HepG2 (cell line): Measurements from ENCODE around the gene FAM83G. TPM values are rescaled to one million over a fixed set of nuclear protein-coding genes. Genes with fewer than 3 reads are reported as not detected.

Source experiments
- ATAC-seq: fragments of 200-7000 bp; cut with Tn5 transposase; 3 replicates; pipeline ENCODE4 v1.9.1; 2020; ENCODE audit warnings: mild to moderate bottlenecking, moderate library complexity
- BruUV-seq: library from RNA; stranded (reverse); fragments of 400-500 nt; replicated peaks from 2 replicates; lab custom pipeline; 2021; lab: Mats Ljungman, UMichigan
- CTCF ChIA-PET: fragments of 300-600 bp; formaldehyde crosslinking; extraction: SDS; loops from one replicate; lab custom pipeline; 2021; ENCODE audit warnings: low total read pairs, inconsistent platforms, low intra/inter-chr PET ratio; lab: Yijun Ruan, JAX
- POLR2A ChIA-PET: fragments of 350-600 bp; sonication (Branson Sonifier 250); formaldehyde crosslinking; loops from one replicate; lab custom pipeline; 2020; ENCODE audit warnings: antibody characterized with exemption, inconsistent platforms; lab: Yijun Ruan, JAX
- DNase-seq: peaks from one replicate; pipeline ENCODE4 v3.0.0-alpha.2; 2015; ENCODE audit warnings: low spot score
- FAIRE-seq: peaks from 3 replicates; lab custom pipeline; 2011; peaks lifted over from hg19 to GRCh38; lab: Jason Lieb, UNC
- H2AFZ ChIP-seq: one replicate; pipeline ENCODE4 v1.6.1; 2011; ENCODE audit warnings: low read length, inconsistent platforms
- H3K27ac ChIP-seq: fragments of 300-600 bp; 3 replicates; pipeline ENCODE4 v1.8.0; 2011; ENCODE audit warnings: mixed run types, mild to moderate bottlenecking, mixed read lengths, low read length, inconsistent platforms; ENCODE audit not compliant: insufficient read depth; ENCODE audit errors: extremely low read length
- H3K27me3 ChIP-seq, 2 experiments: fragments of 200-600 bp in 1 of 2; 2 replicates in 1 of 2; 3 replicates in 1 of 2; pipeline versions ENCODE4 v1.6.0 to v1.8.0; 2011; ENCODE audit warnings: low read length in 2 of 2, mild to moderate bottlenecking in 2 of 2, moderate library complexity in 2 of 2, inconsistent platforms in 1 of 2; ENCODE audit not compliant: insufficient read depth in 2 of 2, control insufficient read depth in 1 of 2
- H3K36me3 ChIP-seq, 2 experiments: fragments of 200-600 bp in 1 of 2; replicated peaks in 1 of 2; 2 replicates in 1 of 2; 3 replicates in 1 of 2; pipeline versions ENCODE4 v1.5.1 to v1.8.0; 2011; ENCODE audit warnings: low read length in 2 of 2, inconsistent platforms in 1 of 2; ENCODE audit not compliant: insufficient read depth in 2 of 2, control insufficient read depth in 1 of 2
- H3K4me1 ChIP-seq: 2 replicates; pipeline ENCODE4 v1.5.1; 2012; ENCODE audit warnings: low read length, inconsistent platforms; ENCODE audit not compliant: insufficient read depth
- H3K4me2 ChIP-seq: 2 replicates; pipeline ENCODE4 v1.6.0; 2011; ENCODE audit warnings: low read depth, low read length, inconsistent platforms
- H3K4me3 ChIP-seq, 3 experiments: fragments of 200-600 bp in 1 of 3; sonication (generic), shearing (Covaris generic) in 1 of 3; replicated peaks in 1 of 3; 2 replicates each; pipeline ENCODE4 v1.5.1; 2011 to 2016; ENCODE audit warnings: low read length in 3 of 3, inconsistent platforms in 2 of 3, low read depth in 2 of 3, mild to moderate bottlenecking in 2 of 3, control low read depth in 1 of 3, mixed read lengths in 1 of 3; ENCODE audit not compliant: insufficient read depth in 1 of 3
- H3K79me2 ChIP-seq: one replicate; pipeline ENCODE4 v1.6.1; 2011; ENCODE audit warnings: low read length, inconsistent platforms; ENCODE audit not compliant: insufficient read depth
- H3K9ac ChIP-seq: 2 replicates; pipeline ENCODE4 v1.6.0; 2011; ENCODE audit warnings: mild to moderate bottlenecking, low read depth, low read length, inconsistent platforms; ENCODE audit not compliant: insufficient read depth
- H3K9me3 ChIP-seq: 2 replicates; pipeline ENCODE4 v1.5.1; 2012; ENCODE audit warnings: mild to moderate bottlenecking, low read length
- H4K20me1 ChIP-seq: 2 replicates; pipeline ENCODE4 v1.6.0; 2011; ENCODE audit warnings: inconsistent platforms, mild to moderate bottlenecking, low read length, moderate library complexity; ENCODE audit not compliant: insufficient read depth
- ATF6 ChIP-seq: sonication (generic); formaldehyde crosslinking; conservative IDR thresholded peaks from 2 replicates; pipeline ENCODE4 v1.4.0; 2020; ENCODE audit warnings: missing genetic modification reagents
- BCLAF1 ChIP-seq: fragments of 450-650 bp; IDR thresholded peaks from 2 replicates; pipeline ENCODE4 v1.6.1; 2017; ENCODE audit warnings: mild to moderate bottlenecking
- FOXA3 ChIP-seq: IDR thresholded peaks from 2 replicates; pipeline ENCODE4 v1.6.1; 2016; ENCODE audit warnings: missing genetic modification reagents, missing compliant biosample characterization
- FOXK2 ChIP-seq: fragments of 450-650 bp; IDR thresholded peaks from 2 replicates; pipeline ENCODE4 v1.6.1; 2016
- MLLT10 ChIP-seq: sonication (generic); formaldehyde crosslinking; IDR thresholded peaks from 2 replicates; pipeline ENCODE4 v1.4.0; 2020; ENCODE audit warnings: missing genetic modification reagents
- POLR2AphosphoS5 ChIP-seq: IDR thresholded peaks from 2 replicates; pipeline ENCODE4 v1.6.1; 2012; ENCODE audit warnings: low read depth, low read length
- ZMYM4 ChIP-seq: sonication (generic); formaldehyde crosslinking; IDR thresholded peaks from 2 replicates; pipeline ENCODE4 v1.8.1; 2023; ENCODE audit warnings: mild to moderate bottlenecking, missing genetic modification reagents
- ZNF160 ChIP-seq: sonication (generic); formaldehyde crosslinking; IDR thresholded peaks from 2 replicates; pipeline ENCODE4 v1.8.0; 2022; ENCODE audit warnings: mild to moderate bottlenecking, inconsistent platforms, missing genetic modification reagents
- ZNF282 ChIP-seq: fragments of 450-650 bp; IDR thresholded peaks from 2 replicates; pipeline ENCODE4 v1.6.1; 2018; ENCODE audit not compliant: partially characterized antibody
- ZNF414 ChIP-seq: sonication (generic); formaldehyde crosslinking; IDR thresholded peaks from 2 replicates; pipeline ENCODE4 v1.5.0; 2020; ENCODE audit warnings: missing genetic modification reagents
- WGBS: methylation state at CpG from one replicate; pipeline ENCODE4 v1.1.6; 2017; ENCODE audit warnings: low lambda C conversion rate; 5-methylcytosine and 5-hydroxymethylcytosine counted together
- in situ Hi-C: cut with HindIII; loops from 2 replicates; pipeline ENCODE4 v1.10.0; 2017; ENCODE audit warnings: low pct_unique_long_range_greater_than_20kb; ENCODE audit not compliant: extremely low pct_ligation_motif_present
- intact Hi-C: fragments of 100-400 bp; cut with micrococcal nuclease; formaldehyde crosslinking; loops from one replicate; pipeline ENCODE4 v1.10.0; 2022; ENCODE audit not compliant: unreplicated experiment
- polyA plus RNA-seq, 8 experiments: library from polyadenylated mRNA; depleted of rRNA in 3 of 8; stranded (reverse) in 7 of 8; unstranded in 1 of 8; fragments of >200 nt; fragmentation: Illumina TruSeq in 4 of 8; extraction: Trizol in 4 of 8; gene quantifications; 2 replicates each; pipeline versions ENCODE4 v1.2.1 to v1.2.3, GENCODE V29; 2011 to 2016; ENCODE audit warnings: low read depth in 4 of 8, missing spikeins in 1 of 8, mixed read lengths in 1 of 8; ENCODE audit not compliant: insufficient read depth in 1 of 8
- total RNA-seq, 5 experiments: library from RNA; depleted of rRNA; stranded (reverse); fragments of >200 nt; fragmentation: Illumina TruSeq; extraction: Trizol; gene quantifications; 2 replicates each; pipeline ENCODE4 v1.2.3, GENCODE V29; 2016; ENCODE audit warnings: low read depth in 1 of 5
- TF ChIP-seq, protein P1 (sequence below): sonication (generic); formaldehyde crosslinking; IDR thresholded peaks from 2 replicates; pipeline ENCODE4 v1.9.0; 2022; ENCODE audit warnings: missing genetic modification reagents, mild to moderate bottlenecking, borderline replicate concordance
- TF ChIP-seq, protein P2 (sequence below): IDR thresholded peaks from 2 replicates; pipeline ENCODE4 v1.6.1; 2012; ENCODE audit warnings: low read length, improper control_type of control experiment

The FAM83G gene
- total and polyA plus RNA-seq, 2 of the 13 experiments (the other 11 are each of a cell fraction or from before 2014, with no cell fraction given) = 13.7 to 18.6 TPM

- Histone ChIP-seq H3K4me2 (peak within 1 kb of the TSS; percentile 79), H3K79me2 (no peaks in the 10 kb centered on the region), H3K27ac (no peak within 1 kb of the TSS), H4K20me1 (no peaks in the 10 kb centered on the region), H3K9me3 (no peaks in the 10 kb centered on the region), H3K27me3 (peaks cover 1 to 21% of the 10 kb centered on the region in 2 experiments; a peak in 2 of 5 replicates), H3K9ac (no peak within 1 kb of the TSS), H3K4me1 (peaks cover 46% of the 10 kb centered on the region), H3K36me3 (no peaks in the 10 kb centered on the region), H2AFZ (no peak within 1 kb of the TSS), H3K4me3 (peak within 1 kb of the TSS; percentile 10 to 58 (median 27); a peak in 3 of 6 replicates)
- peak; percentile 51 for DNase-seq
- BruUV-seq = no TSS peak
- in situ Hi-C loops = no loop called here
- peak; percentile 82 for FAIRE-seq
- peak; percentile 95 for ATAC-seq
- ChIA-PET CTCF (interaction anchor here (0.6 to 1.3 kb wide), 2 partner anchors 9 to 136 kb away, joined by 3 to 5 read pairs; no protein-coding TSS in a partner anchor), POLR2A (no interaction called here)
- 20% methylated on average over 6 of the region's 17 CpGs for WGBS
- intact Hi-C loops = loop anchor here (10.0 kb wide), 1 partner anchor 137 kb away; no protein-coding TSS in a partner anchor
- no peak for TF ChIP-seq ZMYM4 (CRISPR knock-in tag)
- TF ChIP-seq POLR2AphosphoS5 = no peak
- TF ChIP-seq BCLAF1 = no peak
- TF ChIP-seq ZNF414 = no peak
- TF ChIP-seq ZNF160 (CRISPR knock-in tag) = no peak
- no peak for TF ChIP-seq FOXA3 (CRISPR knock-in tag)
- TF ChIP-seq, protein P1, sequence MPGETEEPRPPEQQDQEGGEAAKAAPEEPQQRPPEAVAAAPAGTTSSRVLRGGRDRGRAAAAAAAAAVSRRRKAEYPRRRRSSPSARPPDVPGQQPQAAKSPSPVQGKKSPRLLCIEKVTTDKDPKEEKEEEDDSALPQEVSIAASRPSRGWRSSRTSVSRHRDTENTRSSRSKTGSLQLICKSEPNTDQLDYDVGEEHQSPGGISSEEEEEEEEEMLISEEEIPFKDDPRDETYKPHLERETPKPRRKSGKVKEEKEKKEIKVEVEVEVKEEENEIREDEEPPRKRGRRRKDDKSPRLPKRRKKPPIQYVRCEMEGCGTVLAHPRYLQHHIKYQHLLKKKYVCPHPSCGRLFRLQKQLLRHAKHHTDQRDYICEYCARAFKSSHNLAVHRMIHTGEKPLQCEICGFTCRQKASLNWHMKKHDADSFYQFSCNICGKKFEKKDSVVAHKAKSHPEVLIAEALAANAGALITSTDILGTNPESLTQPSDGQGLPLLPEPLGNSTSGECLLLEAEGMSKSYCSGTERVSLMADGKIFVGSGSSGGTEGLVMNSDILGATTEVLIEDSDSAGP (CRISPR knock-in tag) = no peak
- TF ChIP-seq ZNF282 = no peak
- TF ChIP-seq, protein P2, sequence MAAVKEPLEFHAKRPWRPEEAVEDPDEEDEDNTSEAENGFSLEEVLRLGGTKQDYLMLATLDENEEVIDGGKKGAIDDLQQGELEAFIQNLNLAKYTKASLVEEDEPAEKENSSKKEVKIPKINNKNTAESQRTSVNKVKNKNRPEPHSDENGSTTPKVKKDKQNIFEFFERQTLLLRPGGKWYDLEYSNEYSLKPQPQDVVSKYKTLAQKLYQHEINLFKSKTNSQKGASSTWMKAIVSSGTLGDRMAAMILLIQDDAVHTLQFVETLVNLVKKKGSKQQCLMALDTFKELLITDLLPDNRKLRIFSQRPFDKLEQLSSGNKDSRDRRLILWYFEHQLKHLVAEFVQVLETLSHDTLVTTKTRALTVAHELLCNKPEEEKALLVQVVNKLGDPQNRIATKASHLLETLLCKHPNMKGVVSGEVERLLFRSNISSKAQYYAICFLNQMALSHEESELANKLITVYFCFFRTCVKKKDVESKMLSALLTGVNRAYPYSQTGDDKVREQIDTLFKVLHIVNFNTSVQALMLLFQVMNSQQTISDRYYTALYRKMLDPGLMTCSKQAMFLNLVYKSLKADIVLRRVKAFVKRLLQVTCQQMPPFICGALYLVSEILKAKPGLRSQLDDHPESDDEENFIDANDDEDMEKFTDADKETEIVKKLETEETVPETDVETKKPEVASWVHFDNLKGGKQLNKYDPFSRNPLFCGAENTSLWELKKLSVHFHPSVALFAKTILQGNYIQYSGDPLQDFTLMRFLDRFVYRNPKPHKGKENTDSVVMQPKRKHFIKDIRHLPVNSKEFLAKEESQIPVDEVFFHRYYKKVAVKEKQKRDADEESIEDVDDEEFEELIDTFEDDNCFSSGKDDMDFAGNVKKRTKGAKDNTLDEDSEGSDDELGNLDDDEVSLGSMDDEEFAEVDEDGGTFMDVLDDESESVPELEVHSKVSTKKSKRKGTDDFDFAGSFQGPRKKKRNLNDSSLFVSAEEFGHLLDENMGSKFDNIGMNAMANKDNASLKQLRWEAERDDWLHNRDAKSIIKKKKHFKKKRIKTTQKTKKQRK = no peak
- TF ChIP-seq FOXK2 = no peak
- no peak for TF ChIP-seq ATF6
- no peak for TF ChIP-seq MLLT10 (CRISPR knock-in tag)
These were observed 52.4 kb downstream of the FAM83G start, which contains the start of gene SLC5A10 for GRCh38 chr17:18951941-18952842. Gene SLC5A10 (plus strand): TSS chr17:18952165. CDS start chr17:18952206, 41 bp downstream.
